Natural killer cell (primary cell): ENCODE results near the gene SAPCD2. TPM values are rescaled to one million over a fixed set of nuclear protein-coding genes. Genes with fewer than 3 reads are reported as not detected.

Experiments used
- ATAC-seq, 3 donors: fragments of 150-1000 bp in 2 of 3; fragments of 200-7000 bp in 1 of 3; cut with Tn5 transposase; 1 replicate in 1 of 3; 2 replicates in 2 of 3; pipeline ENCODE4 v1.10.0; 2021; ENCODE audit warnings: mild to moderate bottlenecking in 2 of 3, moderate library complexity in 2 of 3
- DNase-seq, 2 donors: peaks; one replicate each; pipeline versions ENCODE4 v3.0.0 to v3.0.0-alpha.2; 2013 to 2021; ENCODE audit warnings: mixed read lengths in 1 of 2
- H3K27ac ChIP-seq: one replicate; pipeline ENCODE4 v1.5.1; 2013; ENCODE audit warnings: mild to moderate bottlenecking, low read length
- H3K27me3 ChIP-seq: one replicate; pipeline ENCODE4 v1.6.1; 2013; ENCODE audit warnings: low read length; ENCODE audit not compliant: control insufficient read depth, insufficient read depth
- H3K36me3 ChIP-seq: one replicate; pipeline ENCODE4 v1.6.1; 2013; ENCODE audit warnings: low read length; ENCODE audit not compliant: control insufficient read depth, insufficient read depth
- H3K4me1 ChIP-seq: one replicate; pipeline ENCODE4 v1.6.1; 2013; ENCODE audit warnings: low read length; ENCODE audit not compliant: control insufficient read depth, insufficient read depth
- H3K4me3 ChIP-seq: one replicate; pipeline ENCODE4 v1.5.1; 2013; ENCODE audit warnings: low read length
- H3K9me3 ChIP-seq: one replicate; pipeline ENCODE4 v1.6.1; 2013; ENCODE audit warnings: low read length; ENCODE audit not compliant: control insufficient read depth, insufficient read depth
- H3K27ac Mint-ChIP-seq, 2 donors: one replicate each; pipeline ENCODE4 v1.8.0; 2022; ENCODE audit warnings: mild to moderate bottlenecking in 2 of 2, mixed read lengths in 2 of 2, moderate library complexity in 1 of 2
- H3K27me3 Mint-ChIP-seq, 2 donors: one replicate each; pipeline ENCODE4 v1.8.0; 2022; ENCODE audit warnings: low read depth in 2 of 2, mixed read lengths in 2 of 2
- H3K36me3 Mint-ChIP-seq: one replicate; pipeline ENCODE4 v1.8.0; 2022; ENCODE audit warnings: mixed read lengths
- H3K4me1 Mint-ChIP-seq, 2 donors: one replicate each; pipeline ENCODE4 v1.8.0; 2022; ENCODE audit warnings: mixed read lengths in 2 of 2
- H3K4me3 Mint-ChIP-seq: one replicate; pipeline ENCODE4 v1.8.0; 2022; ENCODE audit warnings: mild to moderate bottlenecking, moderate library complexity, mixed read lengths
- H3K9me3 Mint-ChIP-seq, 2 donors: one replicate each; pipeline ENCODE4 v1.8.0; 2022; ENCODE audit warnings: mixed read lengths in 2 of 2
- WGBS: methylation state at CpG from one replicate; pipeline ENCODE4 v1.1.7; 2013; ENCODE audit warnings: missing lambda C conversion rate; ENCODE audit not compliant: insufficient coverage; 5-methylcytosine and 5-hydroxymethylcytosine counted together
- intact Hi-C: fragments of 100-400 bp; cut with micrococcal nuclease; formaldehyde crosslinking; loops from one replicate; pipeline ENCODE4 v1.14.2; 2022
- total RNA-seq, 4 donors: library from RNA; stranded (reverse); fragments of 120-200 nt in 1 of 4; gene quantifications; one replicate each; pipeline versions ENCODE4 v1.2.3 to v1.2.4, GENCODE V29; 2013 to 2022
- TF ChIP-seq, protein P1 (sequence below): fragments of 200-600 bp; IDR thresholded peaks from one replicate; pipeline ENCODE4 v1.8.0; 2022; ENCODE audit warnings: antibody characterized with exemption

Gene SAPCD2
- total RNA-seq, 3 donors from 2014 or later (not counting 1 experiment from before 2014, with no cell fraction given): 0.59 to 2.6 (median 1.0) TPM

DNA sequence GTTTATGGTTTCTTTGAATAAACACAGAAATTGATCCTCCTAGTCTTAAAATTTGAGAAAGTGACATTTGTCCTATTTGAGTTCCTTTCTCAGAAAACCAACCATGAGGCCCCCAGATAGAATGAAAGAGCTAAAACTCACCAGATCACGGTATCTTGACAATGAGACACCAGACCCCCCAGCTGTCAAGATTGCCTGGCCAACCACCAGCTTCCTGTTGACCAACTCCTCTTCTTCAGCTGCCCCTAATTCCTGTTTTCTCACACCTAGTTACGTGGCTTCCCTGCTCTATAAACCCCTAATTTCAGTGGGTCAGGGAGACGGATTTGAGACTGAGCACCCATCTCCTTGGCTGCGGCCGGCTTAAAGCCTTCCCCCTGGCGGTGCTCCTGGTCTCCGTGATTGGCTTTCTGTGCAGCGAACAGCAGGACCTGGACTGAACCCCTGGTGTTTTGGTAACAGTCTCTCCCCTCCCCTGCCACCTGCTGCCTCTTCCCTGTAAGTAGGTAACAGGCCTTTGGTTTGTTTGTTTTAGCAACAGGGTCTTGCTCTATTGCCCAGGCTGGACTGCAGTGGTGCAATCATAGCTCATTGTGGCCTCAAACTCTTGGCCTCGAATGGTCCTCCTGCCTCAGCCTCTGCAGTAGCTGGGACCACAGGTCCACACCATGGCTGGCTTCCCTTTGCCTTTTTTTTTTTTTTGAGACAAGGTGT, 11.7 kb downstream of the SAPCD2 start:
- Mint-ChIP-seq H3K36me3 (no peaks in the 10 kb centered on the region), H3K4me1 (no peaks in the 10 kb centered on the region), H3K4me3 (no peak overlapping the region), H3K27ac (no peak overlapping the region), H3K9me3 (no peaks in the 10 kb centered on the region), H3K27me3 (peaks cover 0 to 2% of the 10 kb centered on the region in 2 donors)
- 71% methylated on average over 9 of the region's 9 CpGs for WGBS
- intact Hi-C loops: no loop called here
- Histone ChIP-seq H3K9me3 (no peaks in the 10 kb centered on the region), H3K27ac (no peak overlapping the region), H3K4me1 (peaks cover 3% of the 10 kb centered on the region), H3K4me3 (no peak overlapping the region), H3K36me3 (no peaks in the 10 kb centered on the region), H3K27me3 (no peaks in the 10 kb centered on the region)
- DNase-seq (no peak), ATAC-seq (no peak)
- TF ChIP-seq, protein P1, sequence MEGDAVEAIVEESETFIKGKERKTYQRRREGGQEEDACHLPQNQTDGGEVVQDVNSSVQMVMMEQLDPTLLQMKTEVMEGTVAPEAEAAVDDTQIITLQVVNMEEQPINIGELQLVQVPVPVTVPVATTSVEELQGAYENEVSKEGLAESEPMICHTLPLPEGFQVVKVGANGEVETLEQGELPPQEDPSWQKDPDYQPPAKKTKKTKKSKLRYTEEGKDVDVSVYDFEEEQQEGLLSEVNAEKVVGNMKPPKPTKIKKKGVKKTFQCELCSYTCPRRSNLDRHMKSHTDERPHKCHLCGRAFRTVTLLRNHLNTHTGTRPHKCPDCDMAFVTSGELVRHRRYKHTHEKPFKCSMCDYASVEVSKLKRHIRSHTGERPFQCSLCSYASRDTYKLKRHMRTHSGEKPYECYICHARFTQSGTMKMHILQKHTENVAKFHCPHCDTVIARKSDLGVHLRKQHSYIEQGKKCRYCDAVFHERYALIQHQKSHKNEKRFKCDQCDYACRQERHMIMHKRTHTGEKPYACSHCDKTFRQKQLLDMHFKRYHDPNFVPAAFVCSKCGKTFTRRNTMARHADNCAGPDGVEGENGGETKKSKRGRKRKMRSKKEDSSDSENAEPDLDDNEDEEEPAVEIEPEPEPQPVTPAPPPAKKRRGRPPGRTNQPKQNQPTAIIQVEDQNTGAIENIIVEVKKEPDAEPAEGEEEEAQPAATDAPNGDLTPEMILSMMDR: no peak

DNA sequence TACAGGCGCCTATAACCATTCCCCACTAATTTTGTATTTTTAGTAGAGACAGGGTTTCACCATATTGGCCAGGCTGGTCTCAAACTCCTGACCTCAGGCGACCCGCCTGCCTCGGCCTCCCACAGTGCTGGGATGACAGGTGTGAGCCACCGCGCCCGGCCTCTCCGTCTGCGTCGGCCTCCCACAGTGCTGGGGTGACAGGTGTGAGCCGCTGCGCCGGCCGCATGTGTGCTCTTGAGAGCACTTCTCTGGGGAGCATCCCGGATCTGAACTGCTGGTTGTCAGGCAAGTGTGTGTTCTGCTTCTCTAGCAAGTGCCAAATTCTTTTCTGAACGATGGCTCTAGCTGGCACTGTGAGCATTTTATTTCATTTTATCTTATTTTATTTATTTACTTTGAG, 12.8 kb downstream of the SAPCD2 start:
- peaks cover 14% of the 10 kb centered on the region for H3K4me1 ChIP-seq
- no peaks in the 10 kb centered on the region for H3K4me1 Mint-ChIP-seq
- intact Hi-C loops: no loop called here
- H3K4me3 ChIP-seq: no peak overlapping the region
- H3K9me3 ChIP-seq: no peaks in the 10 kb centered on the region
- no peak overlapping the region for H3K27ac Mint-ChIP-seq
- H3K9me3 Mint-ChIP-seq: no peaks in the 10 kb centered on the region
- 89% methylated on average over 16 of the region's 16 CpGs for WGBS
- no peaks in the 10 kb centered on the region for H3K36me3 Mint-ChIP-seq
- no peaks in the 10 kb centered on the region for H3K36me3 ChIP-seq
- ATAC-seq (no peak), DNase-seq (no peak)
- no peak overlapping the region for H3K27ac ChIP-seq
- H3K27me3 ChIP-seq: peaks cover 8% of the 10 kb centered on the region
- no peak overlapping the region for H3K4me3 Mint-ChIP-seq
- H3K27me3 Mint-ChIP-seq: peaks cover 0 to 6% of the 10 kb centered on the region in 2 donors
- TF ChIP-seq, protein P1: no peak

DNA sequence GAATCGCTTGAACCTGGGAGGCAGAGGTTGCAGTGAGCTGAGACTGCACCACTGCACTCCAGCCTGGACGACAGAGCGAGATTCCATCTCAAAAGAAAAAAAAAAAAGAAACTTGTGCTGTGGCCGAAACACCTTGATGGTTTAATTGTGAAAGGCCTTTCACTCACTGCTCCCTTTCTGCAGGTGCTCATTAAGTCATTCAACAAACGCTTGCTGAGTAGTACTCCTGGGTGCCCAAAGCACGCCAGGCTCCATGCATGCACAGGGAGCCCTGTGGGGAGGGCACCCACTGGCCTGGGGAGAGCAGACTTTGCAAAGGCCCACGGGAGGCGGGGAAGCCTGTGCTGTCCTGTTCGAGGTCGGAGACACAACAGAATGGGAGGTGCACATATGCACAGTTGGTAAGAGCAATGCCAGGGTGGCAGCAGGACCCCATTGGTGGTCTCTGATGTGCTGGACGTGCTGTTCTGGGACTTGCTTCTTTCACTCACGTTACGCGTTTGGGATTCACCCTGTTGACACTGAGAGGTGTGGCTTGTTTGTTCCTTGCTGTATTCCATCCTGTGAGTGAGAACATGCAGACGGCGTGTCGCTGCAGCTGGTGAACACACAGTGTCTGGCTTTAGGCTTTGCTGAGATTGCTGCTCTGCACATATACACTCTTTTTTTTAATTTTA, 13.5 kb downstream of the SAPCD2 start:
- no peak overlapping the region for H3K4me3 Mint-ChIP-seq
- H3K9me3 Mint-ChIP-seq: no peaks in the 10 kb centered on the region
- H3K4me3 ChIP-seq: no peak overlapping the region
- no peak overlapping the region for H3K27ac Mint-ChIP-seq
- intact Hi-C loops: no loop called here
- ATAC-seq: no peak
- H3K4me1 ChIP-seq: peaks cover 16% of the 10 kb centered on the region
- 92% methylated on average over 17 of the region's 17 CpGs for WGBS
- no peaks in the 10 kb centered on the region for H3K9me3 ChIP-seq
- no peaks in the 10 kb centered on the region for H3K36me3 Mint-ChIP-seq
- peaks cover 13% of the 10 kb centered on the region for H3K27me3 ChIP-seq
- no peaks in the 10 kb centered on the region for H3K4me1 Mint-ChIP-seq
- H3K27me3 Mint-ChIP-seq: peaks cover 0 to 11% of the 10 kb centered on the region in 2 donors
- TF ChIP-seq, protein P1: no peak
- H3K36me3 ChIP-seq: no peaks in the 10 kb centered on the region
- no peak for DNase-seq
- H3K27ac ChIP-seq: no peak overlapping the region
